GM19351 (cell line): ENCODE data around the gene ZNF655.
"Not testable (repeated sequence)": the region's sequence is repeated elsewhere in the genome, so short reads cannot be mapped to it uniquely, and the experiment has no call there.

Experiments
- ATAC-seq: cut with Tn5 transposase; IDR thresholded peaks from one replicate; pipeline ENCODE4 v1.9.1; 2021; ENCODE audit warnings: mild to moderate bottlenecking, moderate library complexity; ENCODE audit not compliant: unreplicated experiment

The ZNF655 gene

GRCh38 chr7:99558306-99559174 is at the start of gene ZNF655:
Gene ZNF655 (plus strand): TSS chr7:99558642. CDS start chr7:99560560, 1,918 bp downstream.
- ATAC-seq, result peak; percentile 74

GRCh38 chr7:99514050-99514449 is 44.4 kb upstream of the ZNF655 start:
- no peak for ATAC-seq

- no peak for ATAC-seq
These were observed 37.0 kb upstream of the ZNF655 start for GRCh38 chr7:99521399-99521798.

GRCh38 chr7:99525713-99526440 is 32.6 kb upstream of the ZNF655 start:
- ATAC-seq, result no peak

GRCh38 chr7:99531354-99531765 is 27.1 kb upstream of the ZNF655 start:
- ATAC-seq, result no peak

- no peak for ATAC-seq
These were observed 22.8 kb upstream of the ZNF655 start for GRCh38 chr7:99535667-99536066.

DNA sequence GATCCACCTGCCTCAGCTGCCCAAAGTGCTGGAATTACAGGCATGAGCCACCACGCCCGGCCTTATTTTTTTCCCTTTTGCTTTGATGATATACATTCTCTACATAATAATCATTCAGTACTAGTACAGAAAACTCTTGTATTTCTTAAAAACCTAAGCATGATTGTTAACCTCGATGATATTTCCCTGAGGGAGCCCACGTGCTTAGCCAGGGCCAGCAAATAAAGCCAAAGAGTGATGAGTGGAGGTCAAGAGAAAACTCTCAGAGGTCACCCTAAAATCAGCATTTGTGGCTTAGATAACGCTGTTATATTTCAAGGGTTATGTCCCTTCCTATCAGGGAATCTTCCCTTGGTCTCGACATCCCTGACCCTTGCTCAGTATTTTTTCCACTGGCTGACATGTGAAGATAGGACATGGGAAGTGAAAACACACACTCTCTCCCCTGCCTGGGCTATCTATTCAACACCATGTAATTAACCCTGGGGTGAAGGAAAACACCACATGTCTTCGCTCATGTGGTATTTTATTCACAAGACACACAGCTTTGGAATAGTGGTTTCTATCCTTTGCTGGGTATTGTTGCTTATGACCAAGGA is 19.1 kb upstream of the ZNF655 start:
- ATAC-seq, result no peak

DNA sequence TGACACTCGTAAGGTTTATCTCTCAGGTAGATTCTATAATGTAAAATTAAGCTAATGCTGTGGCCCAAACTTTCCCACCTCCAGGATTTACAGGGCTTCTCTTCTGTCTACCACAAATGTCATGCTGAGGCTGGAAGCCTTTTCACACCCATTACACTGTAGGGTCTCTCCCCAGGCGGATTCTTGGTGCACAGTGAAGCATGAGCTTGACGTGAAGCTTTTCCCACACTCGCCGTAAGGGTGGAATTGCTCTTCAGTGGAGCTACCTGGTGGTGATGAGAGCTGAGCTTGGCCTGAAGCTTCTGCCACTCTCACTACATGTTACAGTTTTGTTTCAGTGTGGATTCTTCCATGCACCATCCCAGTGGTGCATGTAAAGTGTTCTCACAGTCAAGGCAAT is 17.9 kb upstream of the ZNF655 start:
- no peak for ATAC-seq

DNA sequence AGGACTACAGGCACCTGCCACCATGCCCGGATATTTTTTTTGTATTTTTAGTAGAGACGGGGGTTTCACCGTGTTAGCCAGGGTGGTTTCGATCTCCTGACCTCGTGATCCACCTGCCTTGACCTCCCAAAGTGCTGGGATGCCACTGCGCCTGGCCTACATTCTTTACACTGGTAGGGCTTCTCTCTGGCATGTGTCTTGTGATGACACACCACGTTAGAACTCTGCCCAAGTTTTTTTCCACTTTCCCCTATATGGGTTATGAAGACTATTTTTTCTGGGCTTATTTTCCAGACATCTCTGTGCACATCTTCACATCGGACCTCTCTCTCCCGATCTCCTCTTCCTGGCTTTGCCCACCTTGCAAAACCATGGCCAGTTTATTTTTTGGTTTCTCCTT is 17.2 kb upstream of the ZNF655 start:
- ATAC-seq, result no peak

DNA sequence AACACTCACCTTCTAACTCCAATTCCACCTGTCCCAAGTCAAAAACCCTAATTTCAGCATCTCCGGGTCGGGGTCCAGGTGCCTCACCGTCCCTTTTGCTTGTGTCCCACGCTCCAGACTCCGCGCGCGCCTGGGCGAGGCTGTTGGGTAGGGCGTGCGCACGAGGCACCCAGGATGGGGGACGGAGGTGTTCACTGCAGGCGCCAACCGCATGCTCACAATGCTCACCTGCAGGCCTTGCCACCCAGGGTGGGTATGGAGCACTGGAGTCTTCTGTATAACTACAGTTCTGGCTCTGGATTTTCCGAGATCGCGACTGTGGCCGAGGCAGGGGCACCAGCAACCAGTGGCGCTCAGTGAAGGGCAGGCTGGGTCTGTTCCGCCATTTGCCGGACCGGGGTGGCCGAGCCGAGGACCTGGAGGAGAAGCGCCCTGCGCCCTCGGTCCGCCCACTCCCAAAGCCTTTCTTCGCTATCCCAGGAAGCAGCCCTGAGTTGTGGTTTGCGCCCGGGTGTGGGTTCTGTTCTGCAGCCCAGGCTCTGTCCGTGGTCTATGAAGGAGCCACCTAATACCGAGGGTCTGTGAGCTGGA is 15.3 kb upstream of the ZNF655 start:
- no peak for ATAC-seq

DNA sequence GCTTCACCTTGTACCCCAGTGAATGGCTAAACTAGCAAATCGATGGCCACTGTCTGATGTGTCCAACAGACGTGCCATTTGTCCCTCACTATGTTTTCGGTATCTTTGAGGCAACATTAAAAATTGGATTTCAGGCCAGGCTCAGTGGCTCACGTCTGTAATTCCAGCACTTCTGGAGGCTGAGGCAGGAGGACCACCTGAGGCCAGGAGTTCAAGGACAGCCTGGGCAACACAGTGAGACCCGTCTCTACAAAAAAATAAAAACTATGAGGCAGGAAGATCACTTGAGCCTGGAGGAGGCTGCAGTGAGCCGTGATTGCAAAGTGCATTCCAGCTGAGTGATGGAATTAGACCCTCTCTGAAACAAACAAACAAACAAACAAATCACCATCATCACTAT is 14.5 kb upstream of the ZNF655 start:
- ATAC-seq, result no peak

- not testable (repeated sequence) for ATAC-seq
These were observed 13.1 kb upstream of the ZNF655 start for GRCh38 chr7:99545308-99545707.

GRCh38 chr7:99549545-99549944 is 8.9 kb upstream of the ZNF655 start:
- not testable (repeated sequence) for ATAC-seq

- ATAC-seq, result no peak
These were observed 7.1 kb upstream of the ZNF655 start for GRCh38 chr7:99551334-99551733.

- peak; percentile 99 for ATAC-seq
These were observed 6.5 kb upstream of the ZNF655 start, which contains the start of gene FAM200A for GRCh38 chr7:99551767-99552463. Gene FAM200A (minus strand): TSS chr7:99552114. CDS start chr7:99548407, 3,707 bp downstream.

- ATAC-seq, result no peak
These were observed 5.4 kb upstream of the ZNF655 start for GRCh38 chr7:99553039-99553438.

- ATAC-seq, result no peak
These were observed 3.5 kb upstream of the ZNF655 start for GRCh38 chr7:99554939-99555338.

DNA sequence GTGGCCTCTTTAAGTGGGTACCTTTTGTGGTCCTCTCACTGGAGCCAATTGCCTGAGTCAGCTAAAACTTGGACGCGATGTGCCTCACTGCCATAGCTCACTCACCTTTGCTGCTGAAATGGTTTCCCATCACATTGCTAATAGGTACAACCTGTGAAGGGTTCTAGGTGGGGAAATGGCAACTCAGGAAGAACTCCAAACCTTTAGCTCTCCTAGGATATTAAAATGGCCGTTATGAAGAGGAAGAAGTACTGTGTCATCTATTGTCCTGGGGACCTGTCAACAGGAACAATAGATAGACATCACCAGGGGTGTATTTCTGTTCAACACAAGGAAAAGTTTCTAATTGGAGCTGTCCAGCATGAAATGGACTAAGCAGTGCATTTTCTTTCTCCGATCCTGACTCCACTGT is 1.2 kb upstream of the ZNF655 start:
- no peak for ATAC-seq

GRCh38 chr7:99557940-99558305 is 519 bp upstream of the ZNF655 start:
- peak; percentile 46 for ATAC-seq

- ATAC-seq, result no peak
These were observed 903 bp downstream of the ZNF655 start for GRCh38 chr7:99559175-99559915.
